CD14-positive monocyte (primary cell): ENCODE measurements around the gene CCDC85A. TPM values are rescaled to one million over a fixed set of nuclear protein-coding genes. Genes with fewer than 3 reads are reported as not detected.

Source experiments
- DNase-seq, 3 donors: peaks; one replicate each; pipeline ENCODE4 v3.0.0-alpha.2; 2011 to 2022
- H2AFZ ChIP-seq: 2 replicates; pipeline ENCODE4 v1.6.0; 2012; ENCODE audit warnings: mild to moderate bottlenecking, low read depth, low read length, inconsistent platforms; ENCODE audit not compliant: insufficient read depth, poor library complexity, severe bottlenecking
- H3K27ac ChIP-seq, 2 donors: 1 replicate in 1 of 2; 2 replicates in 1 of 2; pipeline ENCODE4 v1.5.1; 2012 to 2013; ENCODE audit warnings: low read length in 2 of 2, control low read depth in 1 of 2, inconsistent platforms in 1 of 2, low read depth in 1 of 2, mild to moderate bottlenecking in 1 of 2
- H3K27me3 ChIP-seq, 2 donors: one replicate each; pipeline versions ENCODE4 v1.6.0 to v1.6.1; 2011 to 2013; ENCODE audit warnings: low read length in 2 of 2; ENCODE audit not compliant: control insufficient read depth in 2 of 2, insufficient read depth in 2 of 2
- H3K36me3 ChIP-seq, 2 donors: replicated peaks in 1 of 2; 1 replicate in 1 of 2; 2 replicates in 1 of 2; pipeline versions ENCODE4 v1.5.1 to v1.6.1; 2012 to 2013; ENCODE audit warnings: low read length in 2 of 2, control low read depth in 1 of 2, inconsistent platforms in 1 of 2, mild to moderate bottlenecking in 1 of 2; ENCODE audit not compliant: insufficient read depth in 2 of 2, control insufficient read depth in 1 of 2
- H3K4me1 ChIP-seq, 2 donors: 1 replicate in 1 of 2; 2 replicates in 1 of 2; pipeline versions ENCODE4 v1.5.1 to v1.6.1; 2012 to 2013; ENCODE audit warnings: low read length in 2 of 2, control low read depth in 1 of 2, inconsistent platforms in 1 of 2, mild to moderate bottlenecking in 1 of 2, moderate library complexity in 1 of 2; ENCODE audit not compliant: insufficient read depth in 2 of 2, control insufficient read depth in 1 of 2
- H3K4me2 ChIP-seq: replicated peaks from 2 replicates; pipeline ENCODE3; 2012; ENCODE audit warnings: low read length, moderate library complexity, mild to moderate bottlenecking; ENCODE audit not compliant: poor library complexity, severe bottlenecking; ENCODE audit errors: extremely low read depth
- H3K4me3 ChIP-seq, 3 experiments: fragments of 200-600 bp in 1 of 3; sonication (generic) in 1 of 3; replicated peaks in 1 of 3; 1 replicate in 2 of 3; 2 replicates in 1 of 3; pipeline ENCODE4 v1.5.1; 2011 to 2013; ENCODE audit warnings: low read length in 3 of 3, mild to moderate bottlenecking in 3 of 3, control low read depth in 2 of 3, low read depth in 2 of 3, inconsistent platforms in 1 of 3, moderate library complexity in 1 of 3
- H3K79me2 ChIP-seq: 2 replicates; pipeline ENCODE4 v1.6.0; 2012; ENCODE audit warnings: mild to moderate bottlenecking, control low read depth, inconsistent platforms, low read length, moderate library complexity; ENCODE audit not compliant: insufficient read depth
- H3K9ac ChIP-seq: 2 replicates; pipeline ENCODE4 v1.6.0; 2017; ENCODE audit warnings: low read length, mild to moderate bottlenecking; ENCODE audit not compliant: insufficient read depth, poor library complexity, severe bottlenecking
- H3K9me3 ChIP-seq, 2 donors: replicated peaks in 1 of 2; 1 replicate in 1 of 2; 2 replicates in 1 of 2; pipeline versions ENCODE4 v1.5.1 to v1.6.1; 2012 to 2013; ENCODE audit warnings: low read length in 2 of 2, control low read depth in 1 of 2; ENCODE audit not compliant: control insufficient read depth in 1 of 2, insufficient read depth in 1 of 2
- H4K20me1 ChIP-seq: 2 replicates; pipeline ENCODE4 v1.6.0; 2012; ENCODE audit warnings: mild to moderate bottlenecking, low read length, control low read depth, moderate library complexity; ENCODE audit not compliant: insufficient read depth
- H3K27ac Mint-ChIP-seq, 7 donors: one replicate each; pipeline ENCODE4 v1.8.0; 2020; ENCODE audit warnings: mild to moderate bottlenecking in 7 of 7, mixed read lengths in 7 of 7, moderate library complexity in 6 of 7, inconsistent platforms in 2 of 7
- H3K27me3 Mint-ChIP-seq, 3 donors: one replicate each; pipeline ENCODE4 v1.8.0; 2021 to 2022; ENCODE audit warnings: low read depth in 3 of 3, mild to moderate bottlenecking in 3 of 3, mixed read lengths in 3 of 3, moderate library complexity in 3 of 3, inconsistent platforms in 1 of 3
- H3K36me3 Mint-ChIP-seq, 2 donors: one replicate each; pipeline ENCODE4 v1.8.0; 2020; ENCODE audit warnings: mixed read lengths in 2 of 2, inconsistent platforms in 1 of 2, mild to moderate bottlenecking in 1 of 2
- H3K4me1 Mint-ChIP-seq: one replicate; pipeline ENCODE4 v1.8.0; 2020; ENCODE audit warnings: mild to moderate bottlenecking, mixed read lengths
- H3K4me3 Mint-ChIP-seq, 2 donors: one replicate each; pipeline ENCODE4 v1.8.0; 2020; ENCODE audit warnings: mild to moderate bottlenecking in 2 of 2, mixed read lengths in 2 of 2, moderate library complexity in 1 of 2
- H3K9me3 Mint-ChIP-seq, 7 donors: one replicate each; pipeline ENCODE4 v1.8.0; 2020 to 2022; ENCODE audit warnings: mixed read lengths in 7 of 7, mild to moderate bottlenecking in 6 of 7, moderate library complexity in 6 of 7, inconsistent platforms in 2 of 7
- WGBS: methylation state at CpG from one replicate; pipeline ENCODE4 v1.1.5; 2013; ENCODE audit warnings: missing lambda C conversion rate; ENCODE audit not compliant: insufficient coverage; 5-methylcytosine and 5-hydroxymethylcytosine counted together
- intact Hi-C, 2 donors: fragments of 100-400 bp; cut with micrococcal nuclease; formaldehyde crosslinking; loops; one replicate each; pipeline versions ENCODE4 v1.15.0 to v1.15.1; 2023
- polyA plus RNA-seq, 3 donors: library from polyadenylated mRNA; depleted of rRNA in 1 of 3; unstranded in 2 of 3; stranded (reverse) in 1 of 3; fragments of 300-500 nt in 2 of 3; fragments of >200 nt in 1 of 3; fragmentation: Illumina TruSeq in 2 of 3; gene quantifications; 1 replicate in 2 of 3; 2 replicates in 1 of 3; pipeline ENCODE4 v1.2.3, GENCODE V29; 2012 to 2021
- TF ChIP-seq, protein P1 (sequence below): fragments of 200-600 bp; IDR thresholded peaks from one replicate; pipeline ENCODE4 v1.8.0; 2022; ENCODE audit warnings: antibody characterized with exemption, mild to moderate bottlenecking

The CCDC85A gene
- polyA plus RNA-seq, 3 donors = not detected

DNA sequence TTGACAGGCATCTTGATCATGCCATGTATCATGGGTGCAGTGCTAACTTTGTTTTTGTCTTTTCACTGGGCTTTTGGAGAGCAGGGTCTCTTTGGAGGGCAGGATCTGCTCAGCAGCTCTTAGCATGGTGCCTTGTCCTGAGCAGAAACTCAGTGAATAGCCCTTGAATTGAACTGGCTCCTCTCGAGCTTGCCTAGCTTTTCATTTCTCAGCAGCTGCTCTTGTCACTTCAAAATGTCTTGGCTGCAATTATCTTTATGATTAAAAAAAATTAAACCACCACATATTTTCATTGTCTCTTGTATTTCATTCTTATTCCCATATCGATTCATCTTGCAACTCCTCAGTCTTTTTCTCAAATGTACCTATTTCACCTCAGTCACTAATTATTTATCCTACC is 50.5 kb downstream of the CCDC85A start:
- Histone ChIP-seq H3K4me3 (no peak overlapping the region), H3K79me2 (no peaks in the 10 kb centered on the region), H3K9me3 (no peaks in the 10 kb centered on the region), H3K4me2 (no peak overlapping the region), H3K4me1 (no peaks in the 10 kb centered on the region), H2AFZ (no peak overlapping the region), H4K20me1 (no peaks in the 10 kb centered on the region), H3K9ac (no peak overlapping the region), H3K36me3 (no peaks in the 10 kb centered on the region), H3K27me3 (no peaks in the 10 kb centered on the region), H3K27ac (no peak overlapping the region)
- H3K36me3 Mint-ChIP-seq = no peaks in the 10 kb centered on the region
- 75% methylated on average over 2 of the region's 2 CpGs for WGBS
- no peak overlapping the region for H3K27ac Mint-ChIP-seq
- intact Hi-C loops = no loop called here
- H3K9me3 Mint-ChIP-seq = peaks cover 0 to 4% (median 0%) of the 10 kb centered on the region in 7 donors
- no peaks in the 10 kb centered on the region for H3K4me1 Mint-ChIP-seq
- TF ChIP-seq, protein P1, sequence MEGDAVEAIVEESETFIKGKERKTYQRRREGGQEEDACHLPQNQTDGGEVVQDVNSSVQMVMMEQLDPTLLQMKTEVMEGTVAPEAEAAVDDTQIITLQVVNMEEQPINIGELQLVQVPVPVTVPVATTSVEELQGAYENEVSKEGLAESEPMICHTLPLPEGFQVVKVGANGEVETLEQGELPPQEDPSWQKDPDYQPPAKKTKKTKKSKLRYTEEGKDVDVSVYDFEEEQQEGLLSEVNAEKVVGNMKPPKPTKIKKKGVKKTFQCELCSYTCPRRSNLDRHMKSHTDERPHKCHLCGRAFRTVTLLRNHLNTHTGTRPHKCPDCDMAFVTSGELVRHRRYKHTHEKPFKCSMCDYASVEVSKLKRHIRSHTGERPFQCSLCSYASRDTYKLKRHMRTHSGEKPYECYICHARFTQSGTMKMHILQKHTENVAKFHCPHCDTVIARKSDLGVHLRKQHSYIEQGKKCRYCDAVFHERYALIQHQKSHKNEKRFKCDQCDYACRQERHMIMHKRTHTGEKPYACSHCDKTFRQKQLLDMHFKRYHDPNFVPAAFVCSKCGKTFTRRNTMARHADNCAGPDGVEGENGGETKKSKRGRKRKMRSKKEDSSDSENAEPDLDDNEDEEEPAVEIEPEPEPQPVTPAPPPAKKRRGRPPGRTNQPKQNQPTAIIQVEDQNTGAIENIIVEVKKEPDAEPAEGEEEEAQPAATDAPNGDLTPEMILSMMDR = no peak
- H3K27me3 Mint-ChIP-seq = peaks cover 0 to 2% (median 0%) of the 10 kb centered on the region in 3 donors
- DNase-seq = no peak
- no peak overlapping the region for H3K4me3 Mint-ChIP-seq

DNA sequence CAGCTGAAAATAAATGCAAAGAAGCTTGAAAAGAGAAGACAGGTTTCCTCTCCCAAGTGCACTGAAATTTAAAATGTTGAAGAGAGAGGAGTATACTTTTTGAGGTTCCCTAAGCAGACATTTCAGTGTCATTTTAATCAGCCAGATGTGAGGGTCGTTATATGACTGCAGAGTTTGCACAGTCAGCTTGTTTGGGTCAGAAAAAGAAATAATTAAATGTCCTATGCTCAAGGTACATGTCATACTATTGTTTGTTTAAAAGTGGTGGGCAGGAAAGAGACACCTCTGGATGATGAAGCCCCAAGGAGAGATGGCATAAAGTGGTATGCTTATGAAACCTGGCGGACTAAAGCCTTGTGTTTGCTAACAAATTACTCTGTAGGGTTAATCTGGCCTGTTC is 55.2 kb downstream of the CCDC85A start:
- 57% methylated on average over 1 of the region's 2 CpGs for WGBS
- no peaks in the 10 kb centered on the region for H3K27me3 ChIP-seq
- no peaks in the 10 kb centered on the region for H4K20me1 ChIP-seq
- no peak overlapping the region for H3K4me3 Mint-ChIP-seq
- H3K36me3 ChIP-seq = no peaks in the 10 kb centered on the region
- H2AFZ ChIP-seq = no peak overlapping the region
- no peak overlapping the region for H3K4me2 ChIP-seq
- no peaks in the 10 kb centered on the region for H3K36me3 Mint-ChIP-seq
- no peaks in the 10 kb centered on the region for H3K79me2 ChIP-seq
- H3K27ac ChIP-seq = no peak overlapping the region
- H3K27me3 Mint-ChIP-seq = peaks cover 0 to 2% (median 1%) of the 10 kb centered on the region in 3 donors
- peaks cover 0 to 18% (median 2%) of the 10 kb centered on the region in 7 donors for H3K9me3 Mint-ChIP-seq
- H3K9me3 ChIP-seq = peaks cover 2 to 4% of the 10 kb centered on the region in 2 donors
- no peak overlapping the region for H3K4me3 ChIP-seq
- TF ChIP-seq, protein P1 = no peak
- intact Hi-C loops = no loop called here
- no peak overlapping the region for H3K9ac ChIP-seq
- H3K27ac Mint-ChIP-seq = no peak overlapping the region
- no peak for DNase-seq
- H3K4me1 Mint-ChIP-seq = no peaks in the 10 kb centered on the region
- H3K4me1 ChIP-seq = no peaks in the 10 kb centered on the region
